Endometrium (tissue), 2 donors: ENCODE data around the gene FAM240A.
"Not testable (repeated sequence)": the region's sequence is repeated elsewhere in the genome, so short reads cannot be mapped to it uniquely, and the experiment has no call there.

ENCODE experiments used
- FAIRE-seq: peaks from 2 replicates; lab custom pipeline; 2012; peaks lifted over from hg19 to GRCh38; lab: Jason Lieb, UNC
- donor health status: control.
- donor health status: control.

The FAM240A gene

DNA sequence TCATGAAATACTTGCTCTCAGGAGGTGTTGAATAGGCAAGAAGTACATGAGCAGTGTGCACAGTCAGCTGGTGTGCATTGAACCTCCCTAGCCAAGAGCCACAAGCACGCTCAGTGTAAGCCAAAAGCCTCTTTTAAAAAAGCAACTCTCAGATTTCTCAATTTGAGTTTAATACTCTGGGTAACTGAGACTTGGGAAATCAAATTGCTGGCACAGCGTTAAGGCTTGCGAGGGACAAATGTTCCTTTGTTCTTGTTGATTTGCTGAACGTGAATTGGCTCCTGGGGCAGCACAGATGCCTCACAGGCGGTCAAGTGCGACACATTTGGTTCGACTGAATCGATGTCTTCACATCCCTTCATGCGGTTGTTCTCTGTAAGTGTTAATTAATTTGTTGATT is at the start of gene FAM240A:
TSS of gene FAM240A (plus strand) at position 202 of the 400 bp plus-strand sequence. CDS start at position 361, 159 bp downstream.
- FAIRE-seq = no peak

GRCh38 chr3:46564190-46565021 is 47.9 kb upstream of the FAM240A start:
- FAIRE-seq = no peak

- no peak for FAIRE-seq
Observed at GRCh38 chr3:46565077-46565476, 47.2 kb upstream of the FAM240A start.

GRCh38 chr3:46565607-46566039 is 46.7 kb upstream of the FAM240A start:
- FAIRE-seq = no peak

DNA sequence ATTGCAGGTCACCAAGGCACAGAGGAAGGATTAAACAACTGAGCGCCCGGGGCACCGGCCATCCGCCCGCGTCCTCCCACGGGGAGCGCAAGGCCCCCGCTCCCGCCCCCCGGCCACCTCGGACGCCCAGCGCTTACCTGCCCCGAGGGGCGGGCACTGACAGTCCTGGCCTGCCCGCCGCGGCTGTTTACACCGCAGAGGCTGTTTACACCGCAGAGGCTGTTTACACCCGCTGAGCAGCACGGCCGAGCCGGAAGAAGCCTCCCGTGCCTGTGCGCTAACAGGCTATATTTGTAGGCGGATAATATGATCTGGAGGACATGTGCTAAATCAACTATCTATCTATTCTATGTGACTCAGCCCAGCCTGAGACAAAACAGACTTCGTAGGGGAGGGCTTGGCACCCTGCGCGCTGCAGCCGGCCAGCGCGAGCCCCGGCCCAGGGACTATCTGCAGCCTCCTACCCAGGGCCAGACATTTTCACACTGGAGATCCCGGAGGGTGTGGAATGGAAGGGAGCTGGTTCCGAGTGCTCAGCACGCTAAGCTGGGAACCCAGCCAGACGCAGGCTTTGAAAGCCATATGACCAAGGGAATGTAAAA is 46.2 kb upstream of the FAM240A start, which contains the start of gene LRRC2:
TSS of gene LRRC2 (minus strand) at position 263 of the 602 bp plus-strand sequence. CDS start 14,711 bp downstream, outside the sequence.
- no peak for FAIRE-seq

- no peak for FAIRE-seq
Observed at GRCh38 chr3:46571684-46572083, 40.6 kb upstream of the FAM240A start.

DNA sequence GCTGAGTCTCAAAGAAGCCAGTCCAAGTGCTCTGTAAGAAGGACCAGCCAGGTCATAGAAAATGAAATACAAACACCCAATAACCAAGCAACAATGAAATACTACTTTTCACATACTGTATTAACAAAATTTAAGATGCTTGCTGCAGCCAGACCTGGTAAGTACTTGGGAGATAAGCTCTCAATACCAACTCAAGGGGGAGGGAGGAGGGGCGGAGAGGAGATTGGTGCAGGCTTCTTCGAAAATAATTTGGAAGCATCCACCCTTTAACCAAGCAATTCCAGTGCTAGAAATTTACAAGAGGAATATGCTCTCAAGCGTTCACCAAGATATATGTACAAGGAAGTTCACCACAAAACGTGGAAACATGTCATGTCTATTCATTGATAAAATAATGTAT is 38.6 kb upstream of the FAM240A start:
- no peak for FAIRE-seq

DNA sequence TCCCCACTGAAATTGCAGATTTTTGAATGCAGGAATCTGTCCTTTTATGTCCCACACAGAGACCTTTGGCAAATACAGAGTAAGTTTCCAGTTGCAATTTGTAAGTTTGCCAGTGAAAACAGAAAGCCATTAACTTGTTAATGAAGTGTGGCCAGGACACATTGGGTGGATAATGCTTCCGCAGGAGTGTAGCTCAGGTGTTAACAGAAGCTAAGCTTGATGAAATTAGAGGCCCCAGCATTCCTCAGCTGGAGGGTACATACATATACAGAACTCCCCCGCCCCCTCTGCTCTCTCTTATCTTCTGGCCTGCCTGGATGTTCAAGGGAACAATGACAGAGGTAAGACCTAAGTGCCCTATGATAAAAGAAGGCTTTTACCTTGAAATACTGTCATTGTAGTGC is 38.1 kb upstream of the FAM240A start:
- FAIRE-seq = no peak

GRCh38 chr3:46574881-46575576 is 37.3 kb upstream of the FAM240A start:
- no peak for FAIRE-seq

DNA sequence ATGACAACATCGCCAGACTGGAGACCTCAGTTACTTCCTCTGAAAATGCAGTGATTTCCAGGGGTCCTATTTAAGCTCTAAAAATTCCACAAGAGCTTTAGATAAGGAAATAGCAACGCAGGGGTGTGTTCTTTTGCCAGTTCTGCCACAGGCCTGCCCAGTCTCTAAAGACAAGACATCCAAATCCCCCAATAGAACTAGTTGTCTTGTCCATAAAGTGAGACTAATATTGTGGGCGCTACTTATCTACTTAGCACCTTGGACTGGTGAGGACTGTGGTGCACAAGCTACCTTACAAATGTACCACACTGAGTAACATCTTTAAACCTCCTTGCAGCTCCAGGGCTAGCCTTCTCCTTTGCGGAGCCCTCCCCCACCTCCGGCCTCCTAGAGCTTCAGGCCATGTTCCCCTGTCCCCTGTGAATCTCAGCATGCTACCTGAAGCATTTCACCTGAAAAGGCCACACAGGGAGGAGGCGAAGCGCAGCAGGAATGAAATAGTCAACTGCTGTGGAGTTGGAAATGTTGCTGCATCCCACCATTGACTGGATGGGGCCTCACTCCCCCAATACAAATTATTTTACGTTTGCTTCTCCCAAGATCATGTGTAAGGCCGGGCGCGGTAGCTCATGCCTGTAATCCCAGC is 36.6 kb upstream of the FAM240A start:
- FAIRE-seq = no peak

GRCh38 chr3:46576386-46576785 is 35.9 kb upstream of the FAM240A start:
- FAIRE-seq = no peak

GRCh38 chr3:46576879-46577278 is 35.4 kb upstream of the FAM240A start:
- FAIRE-seq = no peak

- not testable (repeated sequence) for FAIRE-seq
Observed at GRCh38 chr3:46577580-46578249, 34.6 kb upstream of the FAM240A start.

DNA sequence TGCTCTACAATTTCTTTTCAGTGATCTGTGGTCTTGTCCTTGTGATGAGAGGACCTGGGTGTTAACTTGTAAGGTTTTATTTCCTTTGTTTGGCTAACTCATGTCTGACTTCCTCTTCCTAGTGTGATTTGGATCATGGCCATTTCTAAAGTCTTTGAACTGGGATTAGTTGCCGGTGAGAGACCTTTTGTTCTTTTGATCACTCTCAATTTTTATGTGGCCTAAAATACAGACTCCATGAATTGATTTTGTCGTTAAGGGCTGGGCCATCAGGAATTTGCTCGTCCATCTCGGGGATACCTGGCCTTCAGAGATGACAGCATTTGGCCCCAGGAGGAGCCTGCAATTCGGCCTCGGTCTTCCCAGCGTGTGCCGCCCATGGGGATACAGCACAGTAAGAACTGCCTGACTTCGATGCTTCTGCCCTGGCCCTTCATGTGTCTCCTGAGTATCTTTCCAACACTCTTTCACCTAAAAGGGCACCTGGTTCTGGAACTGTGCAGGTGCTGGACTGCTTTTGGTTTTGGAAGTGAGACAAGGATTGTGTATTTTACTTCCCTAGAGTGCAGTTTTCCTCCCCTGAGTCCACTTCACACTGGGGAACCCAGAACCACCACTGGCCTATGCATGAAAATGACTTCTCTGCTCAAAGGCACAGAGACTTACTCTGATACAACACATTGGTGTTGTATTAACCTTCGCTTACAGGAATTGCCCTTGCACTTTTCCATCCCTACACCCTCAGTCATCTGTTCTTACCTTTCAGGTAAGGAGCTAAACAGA is 33.2 kb upstream of the FAM240A start:
- no peak for FAIRE-seq

GRCh38 chr3:46579756-46580286 is 32.5 kb upstream of the FAM240A start:
- FAIRE-seq = no peak

GRCh38 chr3:46580675-46581074 is 31.6 kb upstream of the FAM240A start:
- no peak for FAIRE-seq

DNA sequence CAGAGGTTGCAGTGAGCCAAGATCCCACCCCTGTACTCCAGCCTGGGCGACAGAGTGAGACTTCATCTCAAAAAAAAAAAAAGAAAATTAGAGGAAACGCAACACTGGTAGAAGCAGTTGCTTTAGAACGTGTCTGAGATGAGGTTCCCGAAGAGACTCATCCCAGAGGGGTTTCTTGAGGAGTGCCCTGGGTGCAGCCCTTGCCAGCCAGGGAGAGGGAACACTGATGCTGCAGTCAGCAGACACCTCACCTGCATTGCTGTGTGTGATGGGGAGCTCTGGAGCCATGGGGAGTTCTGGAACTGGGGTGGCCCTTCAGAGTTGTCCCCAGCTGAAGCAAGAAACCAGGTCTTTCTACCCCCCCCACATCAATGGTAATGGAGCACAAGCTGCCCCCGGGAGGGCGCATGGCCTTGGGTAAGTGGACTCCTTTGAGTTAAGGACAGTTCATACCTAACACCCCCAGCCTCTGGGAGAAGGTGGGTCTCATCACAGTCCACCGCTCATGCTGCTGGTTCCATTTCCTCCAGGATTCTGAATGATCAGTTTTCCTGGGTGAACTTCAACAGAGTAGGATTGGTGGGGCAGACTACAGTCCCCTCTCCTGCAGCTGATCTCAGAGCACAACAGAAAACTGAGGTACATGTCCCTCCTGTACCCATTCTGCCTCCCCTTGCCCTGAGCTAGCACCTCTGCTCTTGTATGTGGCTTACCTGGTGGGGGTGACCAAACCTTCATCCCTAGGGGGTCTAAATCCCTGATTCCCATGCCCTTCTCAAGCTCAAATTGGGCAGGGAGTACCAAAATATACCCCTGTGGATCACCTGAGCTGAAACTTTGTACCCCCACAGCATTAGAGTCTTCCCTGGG is 27.5 kb upstream of the FAM240A start:
- no peak for FAIRE-seq

DNA sequence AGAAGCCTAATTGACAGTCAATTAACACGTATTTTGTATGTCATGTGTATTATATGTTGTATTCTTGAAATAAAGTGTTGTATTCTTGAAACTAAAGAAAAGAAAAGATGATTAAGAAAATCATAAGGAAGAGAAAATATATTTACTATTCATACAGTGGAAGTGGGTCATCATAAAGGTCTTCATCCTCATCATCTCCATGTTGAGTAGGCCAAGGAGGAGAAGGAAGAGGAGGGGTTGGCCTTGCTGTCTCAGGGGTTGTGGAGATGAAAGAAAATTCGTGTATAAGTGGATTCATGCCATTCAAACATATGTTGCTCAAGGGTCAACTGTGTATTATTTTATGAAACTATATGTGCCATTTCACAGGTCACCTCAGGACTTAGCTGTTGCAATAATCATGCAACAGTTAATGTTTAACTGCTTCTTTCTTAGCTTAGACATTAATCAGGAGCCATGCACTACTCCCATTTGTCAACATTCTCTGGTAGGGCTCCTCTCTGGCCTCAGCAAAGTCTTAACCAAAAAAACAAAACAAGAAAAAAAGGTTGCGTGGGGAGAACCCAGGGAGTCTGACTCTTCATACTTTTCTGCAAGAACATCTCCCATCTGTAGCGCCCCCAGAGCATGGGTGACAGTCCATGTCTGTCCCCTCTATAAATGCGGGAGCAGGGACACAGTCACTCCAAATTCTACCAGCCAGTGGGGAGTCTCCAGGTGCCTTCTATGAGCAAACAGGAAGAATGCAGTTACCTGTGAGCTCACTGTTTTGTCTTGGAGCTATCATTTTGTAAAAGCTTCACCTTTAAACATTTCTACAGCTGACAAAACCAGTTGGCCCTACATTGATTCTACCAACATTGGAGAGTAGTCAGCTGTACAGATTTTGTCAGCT is 26.3 kb upstream of the FAM240A start:
- FAIRE-seq = no peak
